ENCODE data around the gene ST6GALNAC1. TPM values are rescaled to one million over a fixed set of nuclear protein-coding genes. Genes with fewer than 3 reads are reported as not detected.

ST6GALNAC1 gene
- total and polyA plus RNA-seq, 2 of the 13 experiments (the other 11 are each of a cell fraction or from before 2014, with no cell fraction given) = not detected

- H3K27ac ChIP-seq (ENCODE audit: extremely low read length, insufficient read depth, low read length) = no peak overlapping the region
- H4K20me1 ChIP-seq (ENCODE audit: insufficient read depth, low read length) = no peaks in the 10 kb centered on the region
- H3K36me3 ChIP-seq (replicated peaks in 1 of 2; ENCODE audit: control insufficient read depth in 1 of 2, insufficient read depth in 2 of 2, low read length in 2 of 2) = no peaks in the 10 kb centered on the region
- no peak overlapping the region for H3K4me3 ChIP-seq (replicated peaks in 1 of 3; ENCODE audit: insufficient read depth in 1 of 3, low read depth in 2 of 3, low read length in 3 of 3)
- no peaks in the 10 kb centered on the region for H3K27me3 ChIP-seq (ENCODE audit: control insufficient read depth in 1 of 2, insufficient read depth in 2 of 2, low read length in 2 of 2)
- no TSS peak for BruUV-seq (replicated peaks)
- H3K9ac ChIP-seq (ENCODE audit: insufficient read depth, low read depth, low read length) = no peak overlapping the region
- no peak for ATAC-seq
- 79% methylated on average over 5 of the region's 5 CpGs for WGBS (ENCODE audit: low lambda C conversion rate)
- no peaks in the 10 kb centered on the region for H3K9me3 ChIP-seq (ENCODE audit: low read length)
- no peak overlapping the region for H3K4me2 ChIP-seq (ENCODE audit: low read depth, low read length)
- H3K4me1 ChIP-seq (ENCODE audit: insufficient read depth, low read length) = peaks cover 11% of the 10 kb centered on the region
- in situ Hi-C loops (cut with HindIII; ENCODE audit: extremely low pct_ligation_motif_present, low pct_unique_long_range_greater_than_20kb) = no loop called here
- no peak for FAIRE-seq
- no peaks in the 10 kb centered on the region for H3K79me2 ChIP-seq (ENCODE audit: insufficient read depth, low read length)
- ChIA-PET POLR2A (no interaction called here), CTCF (ENCODE audit: low intra/inter-chr PET ratio, low total read pairs) (no interaction called here)
- no peak for DNase-seq (ENCODE audit: low spot score)
- intact Hi-C loops (cut with micrococcal nuclease; ENCODE audit: unreplicated experiment) = no loop called here
- no peak overlapping the region for H2AFZ ChIP-seq (ENCODE audit: low read length)
- TF ChIP-seq PHB2 (IDR thresholded peaks at IDR 0.05; ENCODE audit: partially characterized antibody) (no peak), PRMT3 (CRISPR knock-in tag; IDR thresholded peaks at IDR 0.05; ENCODE audit: borderline replicate concordance, low read depth) (no peak), REPIN1 (CRISPR knock-in tag; IDR thresholded peaks at IDR 0.05; ENCODE audit: borderline replicate concordance, low read depth) (no peak), SSRP1 (CRISPR knock-in tag; IDR thresholded peaks at IDR 0.05) (no peak), ZFP1 (CRISPR knock-in tag; IDR thresholded peaks at IDR 0.05) (no peak), MTERF4 (CRISPR knock-in tag; IDR thresholded peaks at IDR 0.05) (no peak), RFXANK (CRISPR knock-in tag; IDR thresholded peaks at IDR 0.05) (no peak), ATAD3A (CRISPR knock-in tag; IDR thresholded peaks at IDR 0.05) (no peak), ZNF605 (CRISPR knock-in tag; IDR thresholded peaks at IDR 0.05) (no peak), HDAC6 (IDR thresholded peaks at IDR 0.05; ENCODE audit: low read depth, low read length) (no peak), CENPBD1 (CRISPR knock-in tag; IDR thresholded peaks at IDR 0.05; ENCODE audit: borderline replicate concordance, low read depth) (no peak), ZNF33A (CRISPR knock-in tag; IDR thresholded peaks at IDR 0.05; ENCODE audit: borderline replicate concordance) (no peak)
- TF ChIP-seq, protein P1, sequence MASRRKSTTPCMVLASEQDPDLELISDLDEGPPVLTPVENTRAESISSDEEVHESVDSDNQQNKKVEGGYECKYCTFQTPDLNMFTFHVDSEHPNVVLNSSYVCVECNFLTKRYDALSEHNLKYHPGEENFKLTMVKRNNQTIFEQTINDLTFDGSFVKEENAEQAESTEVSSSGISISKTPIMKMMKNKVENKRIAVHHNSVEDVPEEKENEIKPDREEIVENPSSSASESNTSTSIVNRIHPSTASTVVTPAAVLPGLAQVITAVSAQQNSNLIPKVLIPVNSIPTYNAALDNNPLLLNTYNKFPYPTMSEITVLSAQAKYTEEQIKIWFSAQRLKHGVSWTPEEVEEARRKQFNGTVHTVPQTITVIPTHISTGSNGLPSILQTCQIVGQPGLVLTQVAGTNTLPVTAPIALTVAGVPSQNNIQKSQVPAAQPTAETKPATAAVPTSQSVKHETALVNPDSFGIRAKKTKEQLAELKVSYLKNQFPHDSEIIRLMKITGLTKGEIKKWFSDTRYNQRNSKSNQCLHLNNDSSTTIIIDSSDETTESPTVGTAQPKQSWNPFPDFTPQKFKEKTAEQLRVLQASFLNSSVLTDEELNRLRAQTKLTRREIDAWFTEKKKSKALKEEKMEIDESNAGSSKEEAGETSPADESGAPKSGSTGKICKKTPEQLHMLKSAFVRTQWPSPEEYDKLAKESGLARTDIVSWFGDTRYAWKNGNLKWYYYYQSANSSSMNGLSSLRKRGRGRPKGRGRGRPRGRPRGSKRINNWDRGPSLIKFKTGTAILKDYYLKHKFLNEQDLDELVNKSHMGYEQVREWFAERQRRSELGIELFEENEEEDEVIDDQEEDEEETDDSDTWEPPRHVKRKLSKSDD (CRISPR knock-in tag; IDR thresholded peaks at IDR 0.05; ENCODE audit: low read depth) = no peak
- TF ChIP-seq, protein P2, sequence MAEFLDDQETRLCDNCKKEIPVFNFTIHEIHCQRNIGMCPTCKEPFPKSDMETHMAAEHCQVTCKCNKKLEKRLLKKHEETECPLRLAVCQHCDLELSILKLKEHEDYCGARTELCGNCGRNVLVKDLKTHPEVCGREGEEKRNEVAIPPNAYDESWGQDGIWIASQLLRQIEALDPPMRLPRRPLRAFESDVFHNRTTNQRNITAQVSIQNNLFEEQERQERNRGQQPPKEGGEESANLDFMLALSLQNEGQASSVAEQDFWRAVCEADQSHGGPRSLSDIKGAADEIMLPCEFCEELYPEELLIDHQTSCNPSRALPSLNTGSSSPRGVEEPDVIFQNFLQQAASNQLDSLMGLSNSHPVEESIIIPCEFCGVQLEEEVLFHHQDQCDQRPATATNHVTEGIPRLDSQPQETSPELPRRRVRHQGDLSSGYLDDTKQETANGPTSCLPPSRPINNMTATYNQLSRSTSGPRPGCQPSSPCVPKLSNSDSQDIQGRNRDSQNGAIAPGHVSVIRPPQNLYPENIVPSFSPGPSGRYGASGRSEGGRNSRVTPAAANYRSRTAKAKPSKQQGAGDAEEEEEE (CRISPR knock-in tag; IDR thresholded peaks at IDR 0.05; ENCODE audit: borderline replicate concordance) = no peak
- TF ChIP-seq, protein P3, sequence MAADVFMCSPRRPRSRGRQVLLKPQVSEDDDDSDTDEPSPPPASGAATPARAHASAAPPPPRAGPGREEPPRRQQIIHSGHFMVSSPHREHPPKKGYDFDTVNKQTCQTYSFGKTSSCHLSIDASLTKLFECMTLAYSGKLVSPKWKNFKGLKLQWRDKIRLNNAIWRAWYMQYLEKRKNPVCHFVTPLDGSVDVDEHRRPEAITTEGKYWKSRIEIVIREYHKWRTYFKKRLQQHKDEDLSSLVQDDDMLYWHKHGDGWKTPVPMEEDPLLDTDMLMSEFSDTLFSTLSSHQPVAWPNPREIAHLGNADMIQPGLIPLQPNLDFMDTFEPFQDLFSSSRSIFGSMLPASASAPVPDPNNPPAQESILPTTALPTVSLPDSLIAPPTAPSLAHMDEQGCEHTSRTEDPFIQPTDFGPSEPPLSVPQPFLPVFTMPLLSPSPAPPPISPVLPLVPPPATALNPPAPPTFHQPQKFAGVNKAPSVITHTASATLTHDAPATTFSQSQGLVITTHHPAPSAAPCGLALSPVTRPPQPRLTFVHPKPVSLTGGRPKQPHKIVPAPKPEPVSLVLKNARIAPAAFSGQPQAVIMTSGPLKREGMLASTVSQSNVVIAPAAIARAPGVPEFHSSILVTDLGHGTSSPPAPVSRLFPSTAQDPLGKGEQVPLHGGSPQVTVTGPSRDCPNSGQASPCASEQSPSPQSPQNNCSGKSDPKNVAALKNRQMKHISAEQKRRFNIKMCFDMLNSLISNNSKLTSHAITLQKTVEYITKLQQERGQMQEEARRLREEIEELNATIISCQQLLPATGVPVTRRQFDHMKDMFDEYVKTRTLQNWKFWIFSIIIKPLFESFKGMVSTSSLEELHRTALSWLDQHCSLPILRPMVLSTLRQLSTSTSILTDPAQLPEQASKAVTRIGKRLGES (CRISPR knock-in tag; IDR thresholded peaks at IDR 0.05; ENCODE audit: borderline replicate concordance) = no peak
- TF ChIP-seq, protein P4, sequence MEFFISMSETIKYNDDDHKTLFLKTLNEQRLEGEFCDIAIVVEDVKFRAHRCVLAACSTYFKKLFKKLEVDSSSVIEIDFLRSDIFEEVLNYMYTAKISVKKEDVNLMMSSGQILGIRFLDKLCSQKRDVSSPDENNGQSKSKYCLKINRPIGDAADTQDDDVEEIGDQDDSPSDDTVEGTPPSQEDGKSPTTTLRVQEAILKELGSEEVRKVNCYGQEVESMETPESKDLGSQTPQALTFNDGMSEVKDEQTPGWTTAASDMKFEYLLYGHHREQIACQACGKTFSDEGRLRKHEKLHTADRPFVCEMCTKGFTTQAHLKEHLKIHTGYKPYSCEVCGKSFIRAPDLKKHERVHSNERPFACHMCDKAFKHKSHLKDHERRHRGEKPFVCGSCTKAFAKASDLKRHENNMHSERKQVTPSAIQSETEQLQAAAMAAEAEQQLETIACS (CRISPR knock-in tag; IDR thresholded peaks at IDR 0.05) = no peak
Measured at GRCh38 chr17:76650504-76650903, 6.9 kb upstream of the ST6GALNAC1 start.

All from HepG2 (cell line).